Endothelial cell of umbilical vein (primary cell): ENCODE measurements around the gene KRTAP10-12. TPM values are rescaled to one million over a fixed set of nuclear protein-coding genes. Genes with fewer than 3 reads are reported as not detected.

Experiments used
- BruUV-seq: library from RNA; stranded (reverse); fragments of 400-500 nt; replicated peaks from 2 replicates; lab custom pipeline; 2021; lab: Mats Ljungman, UMichigan
- CTCF ChIA-PET: fragments of 300-600, 350-600 bp; sonication (Branson Sonifier 250); formaldehyde crosslinking; loops from one replicate; lab custom pipeline; 2021; ENCODE audit warnings: antibody characterized with exemption, inconsistent platforms; lab: Charles Lee
- POLR2A ChIA-PET: fragments of 300-600, 350-600 bp; sonication (Branson Sonifier 250); formaldehyde crosslinking; loops from one replicate; lab custom pipeline; 2021; ENCODE audit warnings: antibody characterized with exemption, inconsistent platforms; lab: Charles Lee
- DNase-seq: peaks from one replicate; pipeline ENCODE4 v3.0.0-alpha.2; 2011; ENCODE audit warnings: low read depth, low spot score
- FAIRE-seq: peaks from 2 replicates; lab custom pipeline; 2011; peaks lifted over from hg19 to GRCh38; lab: Jason Lieb, UNC
- H2AFZ ChIP-seq: 2 replicates; pipeline ENCODE4 v1.6.0; 2012; ENCODE audit warnings: low read depth, low read length, control low read depth, inconsistent platforms
- H3K27ac ChIP-seq: 2 replicates; pipeline ENCODE4 v1.5.1; 2011; ENCODE audit warnings: low read depth, mild to moderate bottlenecking, control low read depth, low read length, moderate library complexity; ENCODE audit not compliant: insufficient read depth
- H3K27me3 ChIP-seq, 2 experiments: 2 replicates each; pipeline versions ENCODE4 v1.6.0 to v1.6.1; 2011; ENCODE audit warnings: low read length in 2 of 2, mixed read lengths in 1 of 2; ENCODE audit not compliant: control insufficient read depth in 2 of 2, insufficient read depth in 2 of 2
- H3K36me3 ChIP-seq, 2 experiments: 2 replicates in 1 of 2; 3 replicates in 1 of 2; pipeline ENCODE4 v1.5.1; 2011; ENCODE audit warnings: low read length in 2 of 2, mild to moderate bottlenecking in 1 of 2, moderate library complexity in 1 of 2; ENCODE audit not compliant: control insufficient read depth in 2 of 2, insufficient read depth in 2 of 2; ENCODE audit errors: extremely low read depth in 1 of 2
- H3K4me1 ChIP-seq: 3 replicates; pipeline ENCODE4 v1.5.1; 2011; ENCODE audit warnings: mild to moderate bottlenecking, low read length; ENCODE audit not compliant: control insufficient read depth, insufficient read depth; ENCODE audit errors: extremely low read depth
- H3K4me2 ChIP-seq: 2 replicates; pipeline ENCODE4 v1.6.1; 2011; ENCODE audit warnings: low read length, control low read depth, mixed read lengths; ENCODE audit not compliant: insufficient read depth
- H3K4me3 ChIP-seq, 3 experiments: fragments of 200-600 bp in 1 of 3; sonication (generic), shearing (Covaris generic) in 1 of 3; replicated peaks in 1 of 3; 2 replicates each; pipeline ENCODE4 v1.5.1; 2011 to 2016; ENCODE audit warnings: control low read depth in 3 of 3, low read length in 3 of 3, mild to moderate bottlenecking in 2 of 3, inconsistent platforms in 1 of 3, low read depth in 1 of 3, moderate library complexity in 1 of 3; ENCODE audit not compliant: insufficient read depth in 1 of 3
- H3K79me2 ChIP-seq: 2 replicates; pipeline ENCODE4 v1.6.0; 2012; ENCODE audit warnings: low read length, inconsistent platforms; ENCODE audit not compliant: control insufficient read depth, insufficient read depth
- H3K9ac ChIP-seq: replicated peaks from 2 replicates; pipeline ENCODE3; 2011; ENCODE audit warnings: low read length, control low read depth; ENCODE audit not compliant: insufficient read depth; ENCODE audit errors: extremely low read depth
- H3K9me1 ChIP-seq: replicated peaks from 3 replicates; pipeline ENCODE4 v1.6.0; 2011; ENCODE audit warnings: mild to moderate bottlenecking, low read length; ENCODE audit not compliant: control insufficient read depth, insufficient read depth; ENCODE audit errors: extremely low read depth
- H3K9me3 ChIP-seq: replicated peaks from 2 replicates; pipeline ENCODE4 v1.5.1; 2012; ENCODE audit warnings: low read length, inconsistent platforms; ENCODE audit not compliant: control insufficient read depth, insufficient read depth
- H4K20me1 ChIP-seq: replicated peaks from 2 replicates; pipeline ENCODE3; 2011; ENCODE audit warnings: mild to moderate bottlenecking, low read length; ENCODE audit not compliant: control insufficient read depth, insufficient read depth; ENCODE audit errors: extremely low read depth
- FOS ChIP-seq: IDR thresholded peaks from 2 replicates; pipeline ENCODE4 v1.6.1; 2011; ENCODE audit warnings: mild to moderate bottlenecking, low read length, moderate library complexity, borderline replicate concordance; ENCODE audit not compliant: insufficient read depth
- MYC ChIP-seq: IDR thresholded peaks from one replicate; pipeline ENCODE4 v1.6.1; 2011; ENCODE audit warnings: mild to moderate bottlenecking, low read depth, low read length
- dilution Hi-C: fragments of 300-500 bp; cut with MboI; formaldehyde crosslinking; loops from one replicate; pipeline ENCODE4 v1.15.0; 2019; ENCODE audit warnings: low sequenced_read_pairs; ENCODE audit not compliant: extremely low pct_ligation_motif_present
- intact Hi-C: fragments of 100-400 bp; cut with micrococcal nuclease; formaldehyde crosslinking; loops from one replicate; pipeline ENCODE4 v1.10.0; 2022
- polyA plus RNA-seq, 4 experiments: library from polyadenylated mRNA; depleted of rRNA in 3 of 4; stranded (reverse) in 3 of 4; unstranded in 1 of 4; fragments of >200 nt; gene quantifications; 2 replicates each; pipeline versions ENCODE4 v1.2.1 to v1.2.3, GENCODE V29; 2011 to 2012; ENCODE audit warnings: missing spikeins in 1 of 4
- small RNA-seq: library from RNA; depleted of rRNA; stranded (forward); fragments of <200 nt; gene quantifications from one replicate; pipeline ENCODE3, GENCODE V24; 2012; ENCODE audit warnings: low replicate concordance, low read depth; ENCODE audit not compliant: insufficient read depth, insufficient read length
- total RNA-seq: library from RNA; stranded (reverse); gene quantifications from 2 replicates; pipeline ENCODE4 v1.2.3, GENCODE V29; 2021
- TF ChIP-seq, protein P1 (sequence below): IDR thresholded peaks from 2 replicates; pipeline ENCODE4 v1.6.1; 2011; ENCODE audit not compliant: insufficient read depth, insufficient read length
- TF ChIP-seq, protein P2 (sequence below), 2 donors: IDR thresholded peaks; 1 replicate in 1 of 2; 2 replicates in 1 of 2; pipeline ENCODE4 v1.5.1; 2011; ENCODE audit warnings: low read length in 2 of 2, mild to moderate bottlenecking in 2 of 2, moderate library complexity in 2 of 2, control low read depth in 1 of 2, inconsistent platforms in 1 of 2, low read depth in 1 of 2; ENCODE audit not compliant: insufficient read depth in 1 of 2; ENCODE audit errors: extremely low read depth in 1 of 2

The KRTAP10-12 gene
- total and polyA plus RNA-seq, 2 donors (not counting 3 experiments of a cell fraction or from before 2014, with no cell fraction given): not detected

DNA sequence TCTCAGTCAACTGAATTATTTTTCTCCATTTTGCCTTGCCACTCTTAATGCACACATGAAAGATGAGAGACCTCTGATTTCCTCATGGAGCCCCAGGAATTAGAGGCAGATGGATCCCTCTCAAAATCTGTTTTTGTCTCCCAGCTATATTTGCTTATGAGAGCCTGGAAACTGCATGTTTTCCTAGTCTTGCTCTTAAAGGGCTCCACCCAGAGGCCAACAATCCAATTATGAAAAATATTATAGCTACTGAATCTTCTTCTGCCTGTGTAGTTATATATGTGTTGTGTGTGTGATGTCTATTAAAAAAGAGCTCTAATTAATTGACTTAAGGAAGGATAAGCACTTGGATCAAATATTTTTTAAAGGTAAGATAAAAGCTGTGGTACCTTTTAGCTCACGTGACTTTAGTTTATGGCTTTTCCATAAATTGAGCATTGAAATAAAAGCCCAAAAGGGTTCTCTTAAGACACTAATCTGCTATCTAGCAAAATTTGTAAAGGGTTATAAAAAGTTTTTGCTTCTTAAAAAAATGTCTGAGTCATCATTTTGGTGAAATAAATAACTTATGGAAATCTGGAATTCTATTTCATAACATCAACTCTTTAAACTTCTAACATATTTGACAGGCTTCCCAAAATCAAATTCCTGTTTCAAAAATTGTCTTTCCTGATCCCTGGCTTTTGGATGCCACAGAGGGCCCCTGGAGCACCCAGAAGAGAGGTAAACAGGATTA is 45.6 kb downstream of the KRTAP10-12 start:
- H3K27ac ChIP-seq: no peak overlapping the region
- no peak overlapping the region for H3K4me2 ChIP-seq
- BruUV-seq: no TSS peak
- TF ChIP-seq MYC: no peak
- no peak for TF ChIP-seq FOS
- TF ChIP-seq, protein P1, sequence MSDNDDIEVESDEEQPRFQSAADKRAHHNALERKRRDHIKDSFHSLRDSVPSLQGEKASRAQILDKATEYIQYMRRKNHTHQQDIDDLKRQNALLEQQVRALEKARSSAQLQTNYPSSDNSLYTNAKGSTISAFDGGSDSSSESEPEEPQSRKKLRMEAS: no peak
- TF ChIP-seq, protein P2, sequence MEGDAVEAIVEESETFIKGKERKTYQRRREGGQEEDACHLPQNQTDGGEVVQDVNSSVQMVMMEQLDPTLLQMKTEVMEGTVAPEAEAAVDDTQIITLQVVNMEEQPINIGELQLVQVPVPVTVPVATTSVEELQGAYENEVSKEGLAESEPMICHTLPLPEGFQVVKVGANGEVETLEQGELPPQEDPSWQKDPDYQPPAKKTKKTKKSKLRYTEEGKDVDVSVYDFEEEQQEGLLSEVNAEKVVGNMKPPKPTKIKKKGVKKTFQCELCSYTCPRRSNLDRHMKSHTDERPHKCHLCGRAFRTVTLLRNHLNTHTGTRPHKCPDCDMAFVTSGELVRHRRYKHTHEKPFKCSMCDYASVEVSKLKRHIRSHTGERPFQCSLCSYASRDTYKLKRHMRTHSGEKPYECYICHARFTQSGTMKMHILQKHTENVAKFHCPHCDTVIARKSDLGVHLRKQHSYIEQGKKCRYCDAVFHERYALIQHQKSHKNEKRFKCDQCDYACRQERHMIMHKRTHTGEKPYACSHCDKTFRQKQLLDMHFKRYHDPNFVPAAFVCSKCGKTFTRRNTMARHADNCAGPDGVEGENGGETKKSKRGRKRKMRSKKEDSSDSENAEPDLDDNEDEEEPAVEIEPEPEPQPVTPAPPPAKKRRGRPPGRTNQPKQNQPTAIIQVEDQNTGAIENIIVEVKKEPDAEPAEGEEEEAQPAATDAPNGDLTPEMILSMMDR (IDR thresholded peaks at IDR 0.05; ENCODE audit: extremely low read depth in 1 of 2, insufficient read depth in 1 of 2, low read depth in 1 of 2, low read length in 2 of 2): peak in 1 of 2 donors; percentile 10
- DNase-seq (peak; percentile 13), FAIRE-seq (peak; percentile 70)
- dilution Hi-C loops: no loop called here
- H3K4me3 ChIP-seq: no peak overlapping the region
- no peaks in the 10 kb centered on the region for H3K9me1 ChIP-seq
- no peaks in the 10 kb centered on the region for H3K9me3 ChIP-seq
- intact Hi-C loops: no loop called here
- peaks cover 13 to 17% of the 10 kb centered on the region in 2 experiments for H3K27me3 ChIP-seq
- H3K79me2 ChIP-seq: no peaks in the 10 kb centered on the region
- no peaks in the 10 kb centered on the region for H3K36me3 ChIP-seq
- no peaks in the 10 kb centered on the region for H4K20me1 ChIP-seq
- H3K9ac ChIP-seq: no peak overlapping the region
- H2AFZ ChIP-seq: no peak overlapping the region
- POLR2A ChIA-PET: no interaction called here
- H3K4me1 ChIP-seq: no peaks in the 10 kb centered on the region
- CTCF ChIA-PET: interaction anchor here (0.6 to 2.6 kb wide), 23 partner anchors 9 to 302 kb away, joined by 3 to 25 read pairs (median 4); partner anchors contain the start of gene TSPEAR

Small RNA genes within 50 kb of the gene (small RNA-seq; reads per million reads assigned to genes)
- not detected for gene KRTAP12-6P

Other genes starting within 250 kb of the KRTAP10-12 start
- gene LRRC3, start 241.7 kb upstream of the KRTAP10-12 start, total RNA-seq: 4.2 and 4.8 TPM in 2 replicates
- 4.9 and 5.1 TPM in 2 replicates for gene LRRC3, start 241.7 kb upstream of the KRTAP10-12 start, polyA plus RNA-seq
- gene KRTAP10-1, start 157.0 kb upstream of the KRTAP10-12 start, total RNA-seq: not detected in 2 replicates
- gene KRTAP10-1, start 157.0 kb upstream of the KRTAP10-12 start, polyA plus RNA-seq: not detected in 2 replicates
- gene KRTAP10-2, start 145.7 kb upstream of the KRTAP10-12 start, total RNA-seq: not detected in 2 replicates
- gene KRTAP10-2, start 145.7 kb upstream of the KRTAP10-12 start, polyA plus RNA-seq: not detected in 2 replicates
- gene KRTAP10-3, start 138.4 kb upstream of the KRTAP10-12 start, total RNA-seq: not detected in 2 replicates
- not detected in 2 replicates for gene KRTAP10-3, start 138.4 kb upstream of the KRTAP10-12 start, polyA plus RNA-seq
- gene KRTAP10-4, start 123.4 kb upstream of the KRTAP10-12 start, total RNA-seq: not detected in 2 replicates
- not detected in 2 replicates for gene KRTAP10-4, start 123.4 kb upstream of the KRTAP10-12 start, polyA plus RNA-seq
- gene KRTAP10-5, start 116.6 kb upstream of the KRTAP10-12 start, total RNA-seq: not detected in 2 replicates
- gene KRTAP10-5, start 116.6 kb upstream of the KRTAP10-12 start, polyA plus RNA-seq: not detected in 2 replicates
- not detected in 2 replicates for gene KRTAP10-6, start 104.7 kb upstream of the KRTAP10-12 start, total RNA-seq
- not detected in 2 replicates for gene KRTAP10-6, start 104.7 kb upstream of the KRTAP10-12 start, polyA plus RNA-seq
- not detected in 2 replicates for gene KRTAP10-7, start 96.6 kb upstream of the KRTAP10-12 start, total RNA-seq
- not detected in 2 replicates for gene KRTAP10-7, start 96.6 kb upstream of the KRTAP10-12 start, polyA plus RNA-seq
- not detected in 2 replicates for gene KRTAP10-8, start 85.1 kb upstream of the KRTAP10-12 start, total RNA-seq
- not detected in 2 replicates for gene KRTAP10-8, start 85.1 kb upstream of the KRTAP10-12 start, polyA plus RNA-seq
- not detected in 2 replicates for gene KRTAP10-9, start 70.1 kb upstream of the KRTAP10-12 start, total RNA-seq
- not detected in 2 replicates for gene KRTAP10-9, start 70.1 kb upstream of the KRTAP10-12 start, polyA plus RNA-seq
- not detected in 2 replicates for gene KRTAP10-10, start 59.8 kb upstream of the KRTAP10-12 start, total RNA-seq
- gene KRTAP10-10, start 59.8 kb upstream of the KRTAP10-12 start, polyA plus RNA-seq: not detected in 2 replicates
- gene KRTAP10-11, start 50.8 kb upstream of the KRTAP10-12 start, total RNA-seq: not detected in 2 replicates
- not detected in 2 replicates for gene KRTAP10-11, start 50.8 kb upstream of the KRTAP10-12 start, polyA plus RNA-seq
- not detected in 2 replicates for gene KRTAP12-4, start 42.5 kb upstream of the KRTAP10-12 start, total RNA-seq
- not detected in 2 replicates for gene KRTAP12-4, start 42.5 kb upstream of the KRTAP10-12 start, polyA plus RNA-seq
- not detected in 2 replicates for gene KRTAP12-3, start 39.2 kb upstream of the KRTAP10-12 start, total RNA-seq
- not detected in 2 replicates for gene KRTAP12-3, start 39.2 kb upstream of the KRTAP10-12 start, polyA plus RNA-seq
- gene KRTAP12-2, start 30.2 kb upstream of the KRTAP10-12 start, total RNA-seq: not detected in 2 replicates
- gene KRTAP12-2, start 30.2 kb upstream of the KRTAP10-12 start, polyA plus RNA-seq: not detected in 2 replicates
- gene KRTAP12-1, start 15.0 kb upstream of the KRTAP10-12 start, total RNA-seq: not detected in 2 replicates
- gene KRTAP12-1, start 15.0 kb upstream of the KRTAP10-12 start, polyA plus RNA-seq: not detected in 2 replicates
- gene TSPEAR, start 14.4 kb downstream of the KRTAP10-12 start, total RNA-seq: not detected in 2 replicates
- 0.01 TPM in 1 of 2 replicates, not detected in the other for gene TSPEAR, start 14.4 kb downstream of the KRTAP10-12 start, polyA plus RNA-seq
- gene UBE2G2, start 104.6 kb downstream of the KRTAP10-12 start, total RNA-seq: 114 and 117 TPM in 2 replicates
- gene UBE2G2, start 104.6 kb downstream of the KRTAP10-12 start, polyA plus RNA-seq: 86.4 and 95.0 TPM in 2 replicates
- 99.7 and 102 TPM in 2 replicates for gene SUMO3, start 120.9 kb downstream of the KRTAP10-12 start, total RNA-seq
- gene SUMO3, start 120.9 kb downstream of the KRTAP10-12 start, polyA plus RNA-seq: 109 and 123 TPM in 2 replicates
- 406 and 415 TPM in 2 replicates for gene PTTG1IP, start 176.5 kb downstream of the KRTAP10-12 start, total RNA-seq
- gene PTTG1IP, start 176.5 kb downstream of the KRTAP10-12 start, polyA plus RNA-seq: 313 and 342 TPM in 2 replicates
- 0.65 and 0.91 TPM in 2 replicates for gene ITGB2, start 223.7 kb downstream of the KRTAP10-12 start, total RNA-seq
- 0.39 and 0.59 TPM in 2 replicates for gene ITGB2, start 223.7 kb downstream of the KRTAP10-12 start, polyA plus RNA-seq
- gene SLX9, start 242.9 kb downstream of the KRTAP10-12 start, total RNA-seq: 46.4 and 50.6 TPM in 2 replicates
- gene SLX9, start 242.9 kb downstream of the KRTAP10-12 start, polyA plus RNA-seq: 27.0 and 27.7 TPM in 2 replicates